ENCODE measurements around the gene MYCBP2.

The MYCBP2 gene

DNA sequence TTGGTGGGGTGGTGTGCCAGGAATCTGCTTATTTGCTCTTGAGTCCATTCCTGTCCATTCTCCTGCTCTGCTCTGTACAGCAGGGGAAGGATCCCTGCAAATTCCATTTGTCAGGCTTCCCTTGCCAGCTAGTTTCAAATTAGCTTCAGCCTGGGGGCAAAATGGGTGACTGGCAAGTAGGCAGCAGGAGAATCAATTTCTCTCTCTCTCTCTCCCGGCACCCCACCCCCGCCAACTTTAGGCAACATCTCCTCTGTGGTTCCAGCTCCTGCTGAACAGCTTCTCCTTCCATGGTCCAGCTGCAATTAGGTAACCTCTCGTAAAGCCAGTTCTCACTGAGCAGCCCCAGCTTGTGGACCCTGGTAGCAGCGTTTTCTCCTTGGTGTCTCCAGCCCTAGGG, 6.7 kb upstream of the MYCBP2 start:
- H3K9ac ChIP-seq (ENCODE audit: low read length), result no peak overlapping the region
- no peak for DNase-seq
- no peaks in the 10 kb centered on the region for H3K79me2 ChIP-seq (ENCODE audit: low read length)
- no peak overlapping the region for H3K4me3 ChIP-seq (ENCODE audit: low read length)
- H3K4me1 ChIP-seq (ENCODE audit: low read length), result peaks cover 26% of the 10 kb centered on the region
- H3K9me3 ChIP-seq (replicated peaks; ENCODE audit: insufficient read depth, low read length), result no peaks in the 10 kb centered on the region
- no peaks in the 10 kb centered on the region for H4K20me1 ChIP-seq (ENCODE audit: insufficient read depth, low read length)
- peaks cover 31% of the 10 kb centered on the region for H3F3A ChIP-seq (ENCODE audit: insufficient read depth, low read length)
- H3K27me3 ChIP-seq (replicated peaks; ENCODE audit: insufficient read depth, low read length), result no peaks in the 10 kb centered on the region
- TF ChIP-seq EZH2phosphoT487 (IDR thresholded peaks at IDR 0.05; ENCODE audit: low read length) (no peak), EZH2 (optimal IDR thresholded peaks at IDR 0.05; ENCODE audit: low read depth, low read length) (no peak)
- TF ChIP-seq, protein P1, sequence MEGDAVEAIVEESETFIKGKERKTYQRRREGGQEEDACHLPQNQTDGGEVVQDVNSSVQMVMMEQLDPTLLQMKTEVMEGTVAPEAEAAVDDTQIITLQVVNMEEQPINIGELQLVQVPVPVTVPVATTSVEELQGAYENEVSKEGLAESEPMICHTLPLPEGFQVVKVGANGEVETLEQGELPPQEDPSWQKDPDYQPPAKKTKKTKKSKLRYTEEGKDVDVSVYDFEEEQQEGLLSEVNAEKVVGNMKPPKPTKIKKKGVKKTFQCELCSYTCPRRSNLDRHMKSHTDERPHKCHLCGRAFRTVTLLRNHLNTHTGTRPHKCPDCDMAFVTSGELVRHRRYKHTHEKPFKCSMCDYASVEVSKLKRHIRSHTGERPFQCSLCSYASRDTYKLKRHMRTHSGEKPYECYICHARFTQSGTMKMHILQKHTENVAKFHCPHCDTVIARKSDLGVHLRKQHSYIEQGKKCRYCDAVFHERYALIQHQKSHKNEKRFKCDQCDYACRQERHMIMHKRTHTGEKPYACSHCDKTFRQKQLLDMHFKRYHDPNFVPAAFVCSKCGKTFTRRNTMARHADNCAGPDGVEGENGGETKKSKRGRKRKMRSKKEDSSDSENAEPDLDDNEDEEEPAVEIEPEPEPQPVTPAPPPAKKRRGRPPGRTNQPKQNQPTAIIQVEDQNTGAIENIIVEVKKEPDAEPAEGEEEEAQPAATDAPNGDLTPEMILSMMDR (IDR thresholded peaks at IDR 0.05; ENCODE audit: low read length), result no peak
- no peak overlapping the region for H3K27ac ChIP-seq (ENCODE audit: low read length)
- H2AFZ ChIP-seq (ENCODE audit: low read length), result no peak overlapping the region
- no peaks in the 10 kb centered on the region for H3K36me3 ChIP-seq (replicated peaks; ENCODE audit: insufficient read depth, low read length)
- H3K4me2 ChIP-seq (ENCODE audit: low read depth, low read length), result no peak overlapping the region
- no peaks in the 10 kb centered on the region for H3K9me2 ChIP-seq (replicated peaks; ENCODE audit: insufficient read depth, low read length)

DNA sequence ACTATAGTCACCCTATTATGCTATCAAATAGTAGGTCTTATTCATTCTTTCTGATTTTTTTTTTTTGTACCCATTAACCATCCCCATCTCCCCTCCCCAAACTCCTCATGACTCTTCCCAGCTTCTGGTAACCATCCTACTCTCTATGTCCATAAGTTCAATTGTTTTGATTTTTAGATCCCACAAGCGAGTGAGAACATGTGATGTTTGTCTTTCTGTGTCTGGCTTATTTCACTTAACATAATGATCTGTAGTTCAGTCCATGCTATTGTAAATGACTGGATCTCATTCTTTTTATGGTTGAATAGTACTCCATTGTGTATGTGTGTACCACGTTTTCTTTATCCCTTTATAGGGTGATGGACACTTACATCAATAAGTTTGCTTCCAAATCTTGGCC, 4.5 kb upstream of the MYCBP2 start:
- Histone ChIP-seq H3K9me3 (replicated peaks; ENCODE audit: insufficient read depth, low read length) (no peaks in the 10 kb centered on the region), H3K27me3 (replicated peaks; ENCODE audit: insufficient read depth, low read length) (no peaks in the 10 kb centered on the region), H3K27ac (ENCODE audit: low read length) (no peak overlapping the region), H3K4me3 (ENCODE audit: low read length) (no peak overlapping the region), H3K9me2 (replicated peaks; ENCODE audit: insufficient read depth, low read length) (no peaks in the 10 kb centered on the region), H3K79me2 (ENCODE audit: low read length) (peaks cover 5% of the 10 kb centered on the region), H3F3A (ENCODE audit: insufficient read depth, low read length) (peaks cover 34% of the 10 kb centered on the region), H4K20me1 (ENCODE audit: insufficient read depth, low read length) (no peaks in the 10 kb centered on the region), H3K4me1 (ENCODE audit: low read length) (peaks cover 20% of the 10 kb centered on the region), H3K9ac (ENCODE audit: low read length) (no peak overlapping the region), H3K36me3 (replicated peaks; ENCODE audit: insufficient read depth, low read length) (no peaks in the 10 kb centered on the region), H3K4me2 (ENCODE audit: low read depth, low read length) (no peak overlapping the region), H2AFZ (ENCODE audit: low read length) (no peak overlapping the region)
- DNase-seq, result no peak
- TF ChIP-seq, protein P1 (IDR thresholded peaks at IDR 0.05; ENCODE audit: low read length), result no peak
- TF ChIP-seq EZH2 (optimal IDR thresholded peaks at IDR 0.05; ENCODE audit: low read depth, low read length), result no peak
- no peak for TF ChIP-seq EZH2phosphoT487 (IDR thresholded peaks at IDR 0.05; ENCODE audit: low read length)

- peaks cover 45% of the 10 kb centered on the region for H3F3A ChIP-seq (ENCODE audit: insufficient read depth, low read length)
- H3K9me2 ChIP-seq (replicated peaks; ENCODE audit: insufficient read depth, low read length), result no peaks in the 10 kb centered on the region
- DNase-seq, result peak; percentile 70
- peaks cover 19% of the 10 kb centered on the region for H3K79me2 ChIP-seq (ENCODE audit: low read length)
- no peaks in the 10 kb centered on the region for H3K36me3 ChIP-seq (replicated peaks; ENCODE audit: insufficient read depth, low read length)
- peak overlapping the region; percentile 86 for H3K4me3 ChIP-seq (ENCODE audit: low read length)
- H2AFZ ChIP-seq (ENCODE audit: low read length), result peak overlapping the region; percentile 78
- peaks cover 20% of the 10 kb centered on the region for H3K4me1 ChIP-seq (ENCODE audit: low read length)
- H3K9ac ChIP-seq (ENCODE audit: low read length), result peak overlapping the region; percentile 87
- H3K4me2 ChIP-seq (ENCODE audit: low read depth, low read length), result peak overlapping the region; percentile 84
- no peaks in the 10 kb centered on the region for H4K20me1 ChIP-seq (ENCODE audit: insufficient read depth, low read length)
- H3K27ac ChIP-seq (ENCODE audit: low read length), result peak overlapping the region; percentile 99
- TF ChIP-seq EZH2phosphoT487 (IDR thresholded peaks at IDR 0.05; ENCODE audit: low read length), result no peak
- TF ChIP-seq EZH2 (optimal IDR thresholded peaks at IDR 0.05; ENCODE audit: low read depth, low read length), result no peak
- TF ChIP-seq, protein P1 (IDR thresholded peaks at IDR 0.05; ENCODE audit: low read length), result no peak
- no peaks in the 10 kb centered on the region for H3K9me3 ChIP-seq (replicated peaks; ENCODE audit: insufficient read depth, low read length)
- H3K27me3 ChIP-seq (replicated peaks; ENCODE audit: insufficient read depth, low read length), result no peaks in the 10 kb centered on the region
These were observed 3.2 kb upstream of the MYCBP2 start for GRCh38 chr13:77329911-77330584.

All from MM.1S (cell line).